Astrocyte (in vitro differentiated cells and primary cell): Measurements from ENCODE around the gene CAMK1D.

Experiments
- CTCF ChIP-seq: IDR thresholded peaks from 2 replicates; pipeline ENCODE4 v1.5.1; 2011; ENCODE audit warnings: low read depth, mild to moderate bottlenecking, inconsistent platforms, low read length, moderate library complexity; ENCODE audit not compliant: insufficient read depth
- EZH2 ChIP-seq: IDR thresholded peaks from 2 replicates; pipeline ENCODE4 v1.6.1; 2012; ENCODE audit warnings: mild to moderate bottlenecking, low read length, inconsistent platforms; ENCODE audit not compliant: insufficient read depth

GRCh38 chr10:12650122-12650521, 300.8 kb downstream of the CAMK1D start:
- no peak for TF ChIP-seq CTCF
- TF ChIP-seq EZH2, result no peak
